ENCODE data around the gene ORMDL3. TPM values are rescaled to one million over a fixed set of nuclear protein-coding genes. Genes with fewer than 3 reads are reported as not detected.

Gene ORMDL3
- total RNA-seq, 1 donor from 2014 or later, result 37.1 TPM

- peak overlapping the region; percentile 22 for H3K27ac ChIP-seq (ENCODE audit: low read depth, low read length)
- H3K27me3 ChIP-seq (ENCODE audit: control insufficient read depth in 3 of 3, insufficient read depth in 3 of 3, low read length in 3 of 3), result peaks cover 5 to 22% (median 6%) of the 10 kb centered on the region in 3 donors
- no peak overlapping the region for H3K4me3 ChIP-seq (ENCODE audit: low read length in 3 of 3)
- H3K9ac ChIP-seq (ENCODE audit: low read depth in 1 of 3, low read length in 3 of 3), result no peak overlapping the region
- H3K36me3 ChIP-seq (ENCODE audit: control insufficient read depth in 3 of 3, insufficient read depth in 3 of 3, low read length in 3 of 3), result no peaks in the 10 kb centered on the region
- no peaks in the 10 kb centered on the region for H3K4me1 ChIP-seq (ENCODE audit: control insufficient read depth in 3 of 3, insufficient read depth in 3 of 3, low read length in 3 of 3)
- no peaks in the 10 kb centered on the region for H3K9me3 ChIP-seq (ENCODE audit: control insufficient read depth in 3 of 3, low read length in 3 of 3)
Measured at GRCh38 chr17:39966771-39967170, 39.4 kb upstream of the ORMDL3 start.

GRCh38 chr17:39965017-39965699 is 37.8 kb upstream of the ORMDL3 start:
- no peaks in the 10 kb centered on the region for H3K36me3 ChIP-seq (ENCODE audit: control insufficient read depth in 3 of 3, insufficient read depth in 3 of 3, low read length in 3 of 3)
- no peaks in the 10 kb centered on the region for H3K4me1 ChIP-seq (ENCODE audit: control insufficient read depth in 3 of 3, insufficient read depth in 3 of 3, low read length in 3 of 3)
- H3K4me3 ChIP-seq (ENCODE audit: low read length in 3 of 3), result no peak overlapping the region
- H3K9ac ChIP-seq (ENCODE audit: low read depth in 1 of 3, low read length in 3 of 3), result no peak overlapping the region
- peaks cover 3 to 12% (median 3%) of the 10 kb centered on the region in 3 donors for H3K27me3 ChIP-seq (ENCODE audit: control insufficient read depth in 3 of 3, insufficient read depth in 3 of 3, low read length in 3 of 3)
- H3K9me3 ChIP-seq (ENCODE audit: control insufficient read depth in 3 of 3, low read length in 3 of 3), result no peaks in the 10 kb centered on the region
- no peak overlapping the region for H3K27ac ChIP-seq (ENCODE audit: low read depth, low read length)

- no peak overlapping the region for H3K9ac ChIP-seq (ENCODE audit: low read depth in 1 of 3, low read length in 3 of 3)
- H3K36me3 ChIP-seq (ENCODE audit: control insufficient read depth in 3 of 3, insufficient read depth in 3 of 3, low read length in 3 of 3), result no peaks in the 10 kb centered on the region
- peaks cover 2 to 12% (median 3%) of the 10 kb centered on the region in 3 donors for H3K27me3 ChIP-seq (ENCODE audit: control insufficient read depth in 3 of 3, insufficient read depth in 3 of 3, low read length in 3 of 3)
- H3K9me3 ChIP-seq (ENCODE audit: control insufficient read depth in 3 of 3, low read length in 3 of 3), result no peaks in the 10 kb centered on the region
- H3K4me1 ChIP-seq (ENCODE audit: control insufficient read depth in 3 of 3, insufficient read depth in 3 of 3, low read length in 3 of 3), result peaks cover 0 to 2% (median 0%) of the 10 kb centered on the region in 3 donors
- H3K27ac ChIP-seq (ENCODE audit: low read depth, low read length), result no peak overlapping the region
- H3K4me3 ChIP-seq (ENCODE audit: low read length in 3 of 3), result no peak overlapping the region
Measured at GRCh38 chr17:39963829-39964228, 36.4 kb upstream of the ORMDL3 start.

GRCh38 chr17:39962642-39963220 is 35.3 kb upstream of the ORMDL3 start, which contains the start of gene GSDMA:
Gene GSDMA (plus strand): TSS chr17:39963004. CDS start chr17:39965688, 2,684 bp downstream.
- Histone ChIP-seq H3K4me1 (ENCODE audit: control insufficient read depth in 3 of 3, insufficient read depth in 3 of 3, low read length in 3 of 3) (peaks cover 0 to 2% (median 0%) of the 10 kb centered on the region in 3 donors), H3K9me3 (ENCODE audit: control insufficient read depth in 3 of 3, low read length in 3 of 3) (no peaks in the 10 kb centered on the region), H3K4me3 (ENCODE audit: low read length in 3 of 3) (no peak within 1 kb of the TSS), H3K9ac (ENCODE audit: low read depth in 1 of 3, low read length in 3 of 3) (no peak within 1 kb of the TSS), H3K36me3 (ENCODE audit: control insufficient read depth in 3 of 3, insufficient read depth in 3 of 3, low read length in 3 of 3) (no peaks in the 10 kb centered on the region), H3K27ac (ENCODE audit: low read depth, low read length) (no peak within 1 kb of the TSS), H3K27me3 (ENCODE audit: control insufficient read depth in 3 of 3, insufficient read depth in 3 of 3, low read length in 3 of 3) (peaks cover 2 to 12% (median 3%) of the 10 kb centered on the region in 3 donors)

- Histone ChIP-seq H3K4me3 (ENCODE audit: low read length in 3 of 3) (no peak overlapping the region), H3K27me3 (ENCODE audit: control insufficient read depth in 3 of 3, insufficient read depth in 3 of 3, low read length in 3 of 3) (peaks cover 2 to 8% (median 3%) of the 10 kb centered on the region in 3 donors), H3K9me3 (ENCODE audit: control insufficient read depth in 3 of 3, low read length in 3 of 3) (no peaks in the 10 kb centered on the region), H3K27ac (ENCODE audit: low read depth, low read length) (no peak overlapping the region), H3K36me3 (ENCODE audit: control insufficient read depth in 3 of 3, insufficient read depth in 3 of 3, low read length in 3 of 3) (no peaks in the 10 kb centered on the region), H3K9ac (ENCODE audit: low read depth in 1 of 3, low read length in 3 of 3) (no peak overlapping the region), H3K4me1 (ENCODE audit: control insufficient read depth in 3 of 3, insufficient read depth in 3 of 3, low read length in 3 of 3) (peaks cover 0 to 2% (median 0%) of the 10 kb centered on the region in 3 donors)
Measured at GRCh38 chr17:39960524-39961041, 33.2 kb upstream of the ORMDL3 start.

- Histone ChIP-seq H3K27me3 (ENCODE audit: control insufficient read depth in 3 of 3, insufficient read depth in 3 of 3, low read length in 3 of 3) (no peaks in the 10 kb centered on the region), H3K9ac (ENCODE audit: low read depth in 1 of 3, low read length in 3 of 3) (no peak overlapping the region), H3K36me3 (ENCODE audit: control insufficient read depth in 3 of 3, insufficient read depth in 3 of 3, low read length in 3 of 3) (no peaks in the 10 kb centered on the region), H3K4me1 (ENCODE audit: control insufficient read depth in 3 of 3, insufficient read depth in 3 of 3, low read length in 3 of 3) (peaks cover 10 to 15% (median 13%) of the 10 kb centered on the region in 3 donors), H3K9me3 (ENCODE audit: control insufficient read depth in 3 of 3, low read length in 3 of 3) (no peaks in the 10 kb centered on the region), H3K4me3 (ENCODE audit: low read length in 3 of 3) (no peak overlapping the region), H3K27ac (ENCODE audit: low read depth, low read length) (no peak overlapping the region)
Measured at GRCh38 chr17:39955726-39956225, 28.4 kb upstream of the ORMDL3 start.

- H3K9me3 ChIP-seq (ENCODE audit: control insufficient read depth in 3 of 3, low read length in 3 of 3), result no peaks in the 10 kb centered on the region
- H3K4me1 ChIP-seq (ENCODE audit: control insufficient read depth in 3 of 3, insufficient read depth in 3 of 3, low read length in 3 of 3), result peaks cover 10 to 15% (median 13%) of the 10 kb centered on the region in 3 donors
- no peak overlapping the region for H3K9ac ChIP-seq (ENCODE audit: low read depth in 1 of 3, low read length in 3 of 3)
- H3K36me3 ChIP-seq (ENCODE audit: control insufficient read depth in 3 of 3, insufficient read depth in 3 of 3, low read length in 3 of 3), result no peaks in the 10 kb centered on the region
- no peaks in the 10 kb centered on the region for H3K27me3 ChIP-seq (ENCODE audit: control insufficient read depth in 3 of 3, insufficient read depth in 3 of 3, low read length in 3 of 3)
- no peak overlapping the region for H3K4me3 ChIP-seq (ENCODE audit: low read length in 3 of 3)
- no peak overlapping the region for H3K27ac ChIP-seq (ENCODE audit: low read depth, low read length)
Measured at GRCh38 chr17:39954876-39955275, 27.5 kb upstream of the ORMDL3 start.

GRCh38 chr17:39953471-39953888 is 26.1 kb upstream of the ORMDL3 start:
- H3K36me3 ChIP-seq (ENCODE audit: control insufficient read depth in 3 of 3, insufficient read depth in 3 of 3, low read length in 3 of 3), result no peaks in the 10 kb centered on the region
- peaks cover 10 to 13% (median 13%) of the 10 kb centered on the region in 3 donors for H3K4me1 ChIP-seq (ENCODE audit: control insufficient read depth in 3 of 3, insufficient read depth in 3 of 3, low read length in 3 of 3)
- H3K27ac ChIP-seq (ENCODE audit: low read depth, low read length), result no peak overlapping the region
- peak overlapping the region; percentile 65 to 73 (median 71) for H3K4me3 ChIP-seq (ENCODE audit: low read length in 3 of 3)
- no peaks in the 10 kb centered on the region for H3K9me3 ChIP-seq (ENCODE audit: control insufficient read depth in 3 of 3, low read length in 3 of 3)
- H3K9ac ChIP-seq (ENCODE audit: low read depth in 1 of 3, low read length in 3 of 3), result peak overlapping the region; percentile 43 to 62 (median 50)
- no peaks in the 10 kb centered on the region for H3K27me3 ChIP-seq (ENCODE audit: control insufficient read depth in 3 of 3, insufficient read depth in 3 of 3, low read length in 3 of 3)

GRCh38 chr17:39952680-39953470 is 25.5 kb upstream of the ORMDL3 start:
- Histone ChIP-seq H3K9me3 (ENCODE audit: control insufficient read depth in 3 of 3, low read length in 3 of 3) (no peaks in the 10 kb centered on the region), H3K4me1 (ENCODE audit: control insufficient read depth in 3 of 3, insufficient read depth in 3 of 3, low read length in 3 of 3) (peaks cover 10 to 13% (median 13%) of the 10 kb centered on the region in 3 donors), H3K4me3 (ENCODE audit: low read length in 3 of 3) (peak overlapping the region; percentile 77 to 81 (median 78)), H3K27ac (ENCODE audit: low read depth, low read length) (peak overlapping the region; percentile 63), H3K27me3 (ENCODE audit: control insufficient read depth in 3 of 3, insufficient read depth in 3 of 3, low read length in 3 of 3) (no peaks in the 10 kb centered on the region), H3K36me3 (ENCODE audit: control insufficient read depth in 3 of 3, insufficient read depth in 3 of 3, low read length in 3 of 3) (no peaks in the 10 kb centered on the region), H3K9ac (ENCODE audit: low read depth in 1 of 3, low read length in 3 of 3) (peak overlapping the region; percentile 70 to 85 (median 77))
